K562 (cell line): ENCODE data around the gene OSBPL1A.

Experiments used
- BRF2 ChIP-seq: IDR thresholded peaks from 3 replicates; pipeline ENCODE4 v1.6.1; 2011; ENCODE audit warnings: borderline replicate concordance, mild to moderate bottlenecking; ENCODE audit not compliant: insufficient read length, insufficient read depth
- CTCF ChIP-seq, 3 experiments: IDR thresholded peaks in 2 of 3; conservative IDR thresholded peaks in 1 of 3; 2 replicates each; pipeline ENCODE4 v1.5.1; 2011 to 2012; ENCODE audit warnings: low read length in 3 of 3, mild to moderate bottlenecking in 3 of 3, control low read depth in 2 of 3, improper control_type of control experiment in 1 of 3, inconsistent platforms in 1 of 3, low read depth in 1 of 3, mixed read lengths in 1 of 3, moderate library complexity in 1 of 3; ENCODE audit not compliant: insufficient read depth in 2 of 3
- HMBOX1 ChIP-seq: sonication (generic); IDR thresholded peaks from 2 replicates; pipeline ENCODE4 v1.6.1; 2016
- MAFF ChIP-seq: IDR thresholded peaks from 2 replicates; pipeline ENCODE4 v1.6.1; 2012; ENCODE audit warnings: low read length, improper control_type of control experiment
- MAX ChIP-seq: sonication (generic); formaldehyde crosslinking; IDR thresholded peaks from 2 replicates; pipeline ENCODE4 v1.9.0; 2022; ENCODE audit warnings: mild to moderate bottlenecking, missing genetic modification reagents
- POLR2A ChIP-seq: fragments of 450-650 bp; conservative IDR thresholded peaks from 2 replicates; pipeline ENCODE4 v1.6.1; 2016
- POLR2AphosphoS5 ChIP-seq: IDR thresholded peaks from 2 replicates; pipeline ENCODE4 v1.6.1; 2011; ENCODE audit warnings: mild to moderate bottlenecking, low read depth, low read length, moderate library complexity; ENCODE audit not compliant: control insufficient read depth, insufficient read depth
- SAFB2 ChIP-seq: fragments of 200-400 bp; formaldehyde crosslinking; IDR thresholded peaks from 2 replicates; pipeline ENCODE4 v1.6.1; 2018; ENCODE audit warnings: borderline replicate concordance, low read length, low read depth, moderate library complexity; ENCODE audit not compliant: severe bottlenecking
- SMARCA4 ChIP-seq: fragments of 450-650 bp; IDR thresholded peaks from 2 replicates; pipeline ENCODE4 v1.6.1; 2016
- UBTF ChIP-seq, 2 experiments: IDR thresholded peaks; 2 replicates each; pipeline ENCODE4 v1.6.1; 2012; ENCODE audit warnings: improper control_type of control experiment in 2 of 2, low read depth in 2 of 2, low read length in 2 of 2, borderline replicate concordance in 1 of 2
- ZBTB2 ChIP-seq: fragments of 450-650 bp; IDR thresholded peaks from 2 replicates; pipeline ENCODE4 v1.6.1; 2016; ENCODE audit warnings: antibody characterized with exemption
- ZFP91 ChIP-seq: sonication (generic); formaldehyde crosslinking; IDR thresholded peaks from 2 replicates; pipeline ENCODE4 v1.8.0; 2022; ENCODE audit warnings: mild to moderate bottlenecking, missing genetic modification reagents
- ZNF24 ChIP-seq: fragments of 450-650 bp; IDR thresholded peaks from 2 replicates; pipeline ENCODE4 v1.6.1; 2016
- ZNF609 ChIP-seq: sonication (generic); formaldehyde crosslinking; IDR thresholded peaks from 2 replicates; pipeline ENCODE4 v1.8.1; 2023; ENCODE audit warnings: missing genetic modification reagents, mild to moderate bottlenecking, borderline replicate concordance

GRCh38 chr18:24195296-24196053, 202.1 kb downstream of the OSBPL1A start:
- TF ChIP-seq CTCF (IDR thresholded peaks at IDR 0.05 in 2 of 3, conservative IDR thresholded peaks at IDR 0.05 in 1 of 3; ENCODE audit: insufficient read depth in 2 of 3, low read depth in 1 of 3, low read length in 3 of 3) (no peak), BRF2 (no peak), HMBOX1 (no peak), ZBTB2 (no peak), UBTF (IDR thresholded peaks at IDR 0.05; ENCODE audit: borderline replicate concordance in 1 of 2, low read depth in 2 of 2, low read length in 2 of 2) (no peak), MAFF (peak; percentile 36; the same call in 1 of the 2 replicates), ZNF609 (no peak), SAFB2 (no peak), POLR2AphosphoS5 (no peak), SMARCA4 (no peak), ZNF24 (no peak), ZFP91 (CRISPR knock-in tag) (no peak), MAX (CRISPR knock-in tag) (no peak), POLR2A (no peak)
